Stimulated activated CD4-positive, alpha-beta T cell treated with anti-CD3 and anti-CD28 coated beads, Interleukin-1b, Interleukin-23, amount 100 ng/mL, for 24 hours (primary cell): ENCODE results near the gene PPP1R3E.
"Not testable (repeated sequence)": the region's sequence is repeated elsewhere in the genome, so short reads cannot be mapped to it uniquely, and the experiment has no call there.

Source experiments
- DNase-seq, 4 experiments: peaks; one replicate each; pipeline ENCODE4 v3.0.0-alpha.2; 2020; ENCODE audit warnings: low read depth in 4 of 4, low spot score in 1 of 4

Gene PPP1R3E, protein sequence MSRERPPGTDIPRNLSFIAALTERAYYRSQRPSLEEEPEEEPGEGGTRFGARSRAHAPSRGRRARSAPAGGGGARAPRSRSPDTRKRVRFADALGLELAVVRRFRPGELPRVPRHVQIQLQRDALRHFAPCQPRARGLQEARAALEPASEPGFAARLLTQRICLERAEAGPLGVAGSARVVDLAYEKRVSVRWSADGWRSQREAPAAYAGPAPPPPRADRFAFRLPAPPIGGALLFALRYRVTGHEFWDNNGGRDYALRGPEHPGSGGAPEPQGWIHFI

DNA sequence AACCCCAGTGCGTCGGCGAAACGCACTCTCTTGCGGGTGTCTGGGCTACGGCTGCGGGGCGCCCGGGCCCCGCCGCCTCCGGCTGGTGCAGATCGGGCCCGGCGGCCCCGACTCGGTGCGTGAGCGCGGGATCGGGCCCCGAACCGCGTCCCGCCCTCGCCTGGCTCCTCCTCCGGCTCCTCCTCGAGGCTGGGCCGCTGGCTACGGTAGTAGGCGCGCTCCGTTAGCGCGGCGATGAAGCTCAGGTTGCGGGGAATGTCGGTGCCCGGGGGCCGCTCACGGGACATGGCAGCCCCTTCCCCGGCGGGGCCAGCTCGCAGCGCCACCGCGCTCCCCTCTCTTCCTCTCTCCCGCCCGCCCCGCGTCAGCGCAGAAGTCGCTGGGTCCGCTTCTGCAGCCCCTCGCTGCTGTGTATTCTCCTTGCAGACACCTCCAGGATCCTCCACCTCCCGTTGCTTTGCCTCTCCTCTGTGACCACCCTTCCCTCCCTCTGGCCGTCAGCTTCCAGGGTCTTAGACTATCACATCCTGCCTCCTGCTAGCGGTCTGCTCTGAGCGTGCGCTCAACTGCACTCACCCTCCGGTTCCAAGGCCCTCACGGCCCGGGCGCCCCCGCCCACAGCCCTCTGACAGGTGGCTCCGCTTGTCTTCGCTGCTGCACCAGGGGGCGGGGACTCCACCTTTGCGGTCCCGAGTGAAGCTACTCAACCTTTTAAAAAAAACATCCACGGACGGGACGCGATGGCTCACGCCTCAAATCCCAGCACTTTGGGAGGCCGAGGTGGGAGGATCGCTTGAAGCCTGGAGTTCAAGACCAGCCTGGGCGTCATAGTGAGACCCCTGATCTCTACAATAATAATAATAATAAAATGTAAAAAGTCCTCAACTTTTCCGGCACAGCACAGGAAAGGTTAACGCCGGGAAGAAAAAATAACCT is at the start of gene PPP1R3E:
Gene PPP1R3E, minus strand, starts transcription at position 570 of the 936 bp plus-strand sequence. Its CDS starts 283 bp downstream, at position 287.
- DNase-seq = peak; percentile 59 to 90 (median 71)

GRCh38 chr14:23351681-23352505 is 49.2 kb upstream of the PPP1R3E start:
- no peak for DNase-seq

- DNase-seq = no peak
Observed at GRCh38 chr14:23349156-23349845, 46.6 kb upstream of the PPP1R3E start.

- DNase-seq = no peak
Observed at GRCh38 chr14:23348297-23348655, 45.6 kb upstream of the PPP1R3E start.

DNA sequence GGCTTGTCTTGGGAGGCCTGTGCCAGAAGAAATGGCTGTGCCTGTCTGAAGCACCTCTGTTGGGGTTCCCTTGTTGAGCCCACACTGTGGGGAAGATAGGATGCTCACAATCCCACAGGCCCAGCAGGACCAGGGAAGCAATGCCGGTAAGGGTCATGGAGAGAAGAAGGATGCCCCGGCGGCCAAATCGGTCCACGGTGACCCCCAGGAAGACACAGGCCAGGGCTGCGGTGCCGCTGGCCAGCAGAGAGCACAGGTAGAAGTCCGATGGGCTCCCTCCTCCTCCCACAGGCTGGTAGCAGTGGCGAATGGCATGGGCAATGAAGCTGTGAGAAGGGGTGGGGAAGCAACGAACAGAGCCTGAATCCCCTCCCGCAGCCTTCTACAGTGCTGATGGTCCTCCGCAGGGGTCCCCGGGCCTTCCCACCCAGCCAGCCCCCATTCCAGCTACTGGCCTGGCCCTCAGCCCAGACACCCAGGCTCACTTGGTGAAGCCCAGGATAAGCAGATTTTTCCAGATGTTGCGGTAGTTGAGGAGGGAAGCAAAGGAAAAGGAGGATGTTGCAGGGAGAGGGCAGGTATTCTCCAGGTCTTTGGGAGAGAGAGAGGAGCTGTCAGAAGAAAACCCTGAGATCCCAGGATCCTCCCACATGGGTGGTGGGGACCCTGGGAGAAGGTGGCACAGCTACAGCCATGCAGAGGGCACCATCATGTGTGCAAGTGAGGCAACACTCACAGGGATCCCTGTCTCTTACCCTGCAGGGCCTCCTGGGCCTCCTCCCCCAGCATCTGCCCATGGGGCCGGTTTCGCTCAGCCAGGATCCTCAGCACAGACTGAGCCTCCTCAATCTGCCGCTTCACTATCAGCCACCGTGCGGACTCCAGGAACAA is 45.0 kb upstream of the PPP1R3E start:
- DNase-seq = no peak

GRCh38 chr14:23346693-23347405 is 44.2 kb upstream of the PPP1R3E start:
- DNase-seq = no peak

DNA sequence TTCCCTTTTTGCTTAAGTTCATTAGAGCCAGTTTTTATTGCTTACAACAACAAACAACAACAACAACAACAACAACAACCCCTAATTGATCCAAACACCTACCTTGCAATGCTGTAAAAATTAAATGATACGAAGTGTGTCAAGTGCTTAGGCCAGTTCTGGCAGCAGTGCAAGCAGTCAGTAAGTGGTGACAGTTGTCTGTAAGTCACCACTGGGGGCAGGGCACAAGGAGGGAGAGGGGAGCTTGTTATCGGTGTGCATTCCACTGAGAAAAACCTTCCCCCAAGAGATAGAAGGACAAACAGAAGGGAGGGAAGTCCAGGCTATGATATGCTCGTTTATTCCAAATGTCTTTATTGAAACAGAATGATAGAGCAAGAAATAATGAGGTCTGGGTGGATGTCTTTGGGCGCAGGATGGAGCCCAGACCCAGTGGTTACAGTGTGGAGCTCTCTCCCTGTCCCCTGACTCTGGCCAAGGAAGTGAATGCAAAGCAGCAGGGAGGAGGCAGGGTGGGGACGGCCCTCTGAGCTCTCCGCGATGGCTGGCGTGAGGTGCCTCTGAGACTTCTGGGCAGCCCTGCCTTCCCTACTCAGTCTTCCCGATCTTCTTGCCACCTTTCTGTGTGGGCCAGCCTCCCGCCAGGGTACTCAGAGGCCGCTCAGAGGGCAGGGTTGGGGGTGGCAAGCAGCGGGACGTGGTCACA is 43.5 kb upstream of the PPP1R3E start:
- DNase-seq = no peak

GRCh38 chr14:23344481-23344880 is 41.8 kb upstream of the PPP1R3E start:
- DNase-seq = no peak

DNA sequence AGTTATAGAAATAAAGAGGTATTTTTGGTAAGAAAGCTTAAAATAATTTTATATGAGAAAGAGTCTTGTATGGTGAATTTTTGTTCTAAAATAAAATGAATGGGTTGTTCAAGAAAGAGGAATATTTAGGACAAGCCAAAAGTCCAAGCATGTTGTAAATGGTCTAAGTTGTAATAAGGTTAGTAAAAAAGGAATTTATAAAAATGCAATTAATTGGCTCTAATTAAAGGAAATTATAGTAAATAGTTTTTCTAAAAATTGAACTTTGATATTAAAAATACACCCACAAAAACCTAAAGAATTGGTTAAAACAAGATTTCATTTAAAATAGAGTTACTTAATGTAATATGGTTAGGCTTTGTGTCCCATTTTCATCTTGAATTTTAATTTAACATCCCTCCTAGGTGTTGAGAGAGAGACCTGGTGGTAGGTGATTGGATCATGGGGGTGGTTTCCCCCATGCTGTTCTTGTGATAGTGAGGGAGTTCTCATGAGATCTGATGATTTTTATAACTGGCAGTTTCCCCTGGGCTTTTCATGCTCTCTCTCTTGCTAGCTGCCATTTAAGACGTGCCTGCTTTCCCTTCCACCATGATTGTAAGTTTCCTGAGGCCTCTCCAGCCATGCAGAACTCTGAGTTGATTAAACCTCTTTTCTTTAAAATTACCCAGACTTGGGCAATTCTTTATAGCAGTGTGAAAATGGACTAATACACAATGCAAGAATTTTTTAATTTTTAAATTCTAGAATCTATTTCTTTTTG is 37.0 kb upstream of the PPP1R3E start:
- no peak for DNase-seq

DNA sequence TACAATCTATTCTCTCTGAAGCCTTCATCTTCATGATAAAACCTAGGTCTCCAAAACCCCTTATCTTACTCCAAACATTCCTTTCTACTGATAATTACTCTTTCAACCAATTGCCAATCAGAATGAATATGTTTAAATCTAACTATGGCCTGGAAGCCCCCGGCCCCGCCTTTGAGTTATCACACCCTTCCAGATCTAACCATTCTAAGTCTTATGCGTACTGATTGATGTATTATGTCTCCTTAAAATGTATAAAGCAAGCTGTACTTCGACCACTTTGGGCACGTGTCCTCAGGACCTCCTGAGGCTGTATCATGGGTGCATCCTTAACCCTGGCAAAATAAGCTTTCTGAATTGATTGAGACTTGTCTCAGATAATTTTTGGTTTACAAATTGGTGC is 33.0 kb upstream of the PPP1R3E start:
- DNase-seq = no peak

- peak; percentile 32 to 57 (median 45) for DNase-seq
Observed at GRCh38 chr14:23327947-23328744, 25.5 kb upstream of the PPP1R3E start.

DNA sequence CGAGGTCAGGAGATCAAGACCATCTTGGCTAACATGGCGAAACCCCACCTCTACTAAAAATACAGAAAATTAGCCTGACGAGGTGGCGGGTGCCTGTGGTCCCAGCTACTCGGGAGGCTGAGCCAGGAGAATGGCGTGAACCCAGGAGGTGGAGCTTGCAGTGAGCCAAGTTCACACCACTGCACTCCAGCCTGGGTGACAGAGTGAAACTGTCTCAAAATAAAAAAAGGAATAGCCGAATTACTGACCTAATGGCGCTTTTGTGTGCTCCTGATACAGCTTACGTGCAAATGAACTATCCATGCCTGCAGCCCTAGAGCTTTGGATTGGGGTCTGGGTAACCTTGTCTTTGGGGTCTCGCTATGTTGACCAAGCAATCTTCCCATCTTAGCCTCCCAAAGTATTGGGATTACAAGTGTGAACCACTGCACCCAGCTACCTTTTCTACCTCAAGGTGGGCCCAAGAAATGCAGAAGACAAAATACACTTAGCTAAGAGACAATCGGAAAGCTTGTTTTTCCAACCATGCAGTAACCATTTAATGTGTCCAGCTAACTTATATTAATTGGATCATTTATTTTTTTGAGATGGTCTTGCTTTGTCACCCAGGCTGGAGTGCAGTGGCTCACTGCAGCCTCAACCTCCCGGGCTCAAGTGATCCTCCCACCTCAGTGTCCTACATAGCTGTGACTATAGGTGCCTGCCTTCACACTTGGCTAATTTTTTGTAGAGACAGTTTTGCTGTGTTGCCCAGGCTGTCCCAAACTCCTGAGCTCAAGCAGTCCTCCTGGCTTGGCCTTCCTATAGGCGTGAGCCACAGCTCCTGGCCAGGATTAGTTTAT is 24.1 kb upstream of the PPP1R3E start:
- no peak for DNase-seq

DNA sequence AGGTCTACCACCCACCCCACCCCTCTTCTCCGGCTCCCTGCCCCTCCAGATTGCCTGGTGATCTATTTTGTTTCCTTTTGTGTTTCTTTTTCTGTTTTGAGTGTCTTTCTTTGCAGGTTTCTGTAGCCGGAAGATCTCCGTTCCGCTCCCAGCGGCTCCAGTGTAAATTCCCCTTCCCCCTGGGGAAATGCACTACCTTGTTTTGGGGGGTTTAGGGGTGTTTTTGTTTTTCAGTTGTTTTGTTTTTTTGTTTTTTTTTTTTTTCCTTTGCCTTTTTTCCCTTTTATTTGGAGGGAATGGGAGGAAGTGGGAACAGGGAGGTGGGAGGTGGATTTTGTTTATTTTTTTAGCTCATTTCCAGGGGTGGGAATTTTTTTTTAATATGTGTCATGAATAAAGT is 23.1 kb upstream of the PPP1R3E start:
- DNase-seq = not testable (repeated sequence)

DNA sequence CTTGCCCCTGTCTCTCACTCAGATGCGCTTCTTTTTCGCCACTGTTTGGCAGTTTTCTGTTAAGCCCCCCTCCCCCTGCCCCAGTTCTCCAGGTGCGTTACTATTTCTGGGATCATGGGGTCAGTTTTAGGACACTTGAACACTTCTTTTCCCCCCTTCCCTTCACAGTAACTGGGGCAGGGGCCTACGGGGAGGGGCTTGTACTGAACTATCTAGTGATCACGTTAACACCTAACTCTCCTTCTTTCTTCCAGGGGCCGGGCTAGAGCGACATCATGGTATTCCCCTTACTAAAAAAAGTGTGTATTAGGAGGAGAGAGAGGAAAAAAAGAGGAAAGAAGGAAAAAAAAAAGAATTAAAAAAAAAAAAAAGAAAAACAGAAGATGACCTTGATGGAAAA is 22.3 kb upstream of the PPP1R3E start:
- no peak for DNase-seq

DNA sequence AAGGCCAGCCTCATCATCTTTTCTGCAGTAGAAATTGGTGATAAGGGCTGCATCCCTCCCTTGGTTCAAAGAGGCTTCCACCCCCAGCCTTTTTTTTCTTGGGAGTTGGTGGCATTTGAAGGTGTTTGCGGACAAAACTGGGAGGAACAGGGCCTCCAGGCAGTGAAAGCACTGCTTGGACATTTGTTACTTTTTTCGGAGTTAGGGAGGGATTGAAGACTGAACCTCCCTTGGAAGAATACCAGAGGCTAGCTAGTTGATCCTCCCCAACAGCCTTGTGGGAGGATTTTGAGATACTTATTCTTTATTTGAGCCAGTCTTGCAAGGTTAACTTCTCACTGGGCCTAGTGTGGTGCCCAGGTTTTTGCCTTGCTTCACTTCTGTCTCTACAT is 21.8 kb upstream of the PPP1R3E start:
- no peak for DNase-seq

- DNase-seq = no peak
Observed at GRCh38 chr14:23323838-23324454, 21.3 kb upstream of the PPP1R3E start.
